Stimulated activated naive CD8-positive, alpha-beta T cell treated with anti-CD3 and anti-CD28 coated beads, Interleukin-15, amount 100 ng/mL, for 72 hours (primary cell): ENCODE measurements around the gene EIF3A.
A peak's percentile ranks its signal among the peaks of the same experiment; 100 is the strongest.

ENCODE experiments used
- ATAC-seq: fragments of 150-1000 bp; cut with Tn5 transposase; 2 replicates; pipeline ENCODE4 v1.10.0; 2021; ENCODE audit warnings: mild to moderate bottlenecking, moderate library complexity
- DNase-seq, 2 donors: peaks; one replicate each; pipeline ENCODE4 v3.0.0; 2021 to 2022
- H3K27ac Mint-ChIP-seq, 2 donors: one replicate each; pipeline ENCODE4 v1.8.0; 2022; ENCODE audit warnings: mild to moderate bottlenecking in 2 of 2, mixed read lengths in 2 of 2, moderate library complexity in 2 of 2
- H3K27me3 Mint-ChIP-seq: one replicate; pipeline ENCODE4 v1.8.0; 2022; ENCODE audit warnings: mixed read lengths
- H3K4me1 Mint-ChIP-seq: one replicate; pipeline ENCODE4 v1.8.0; 2022; ENCODE audit warnings: mild to moderate bottlenecking, mixed read lengths
- H3K4me3 Mint-ChIP-seq, 2 donors: one replicate each; pipeline ENCODE4 v1.8.0; 2022; ENCODE audit warnings: mild to moderate bottlenecking in 2 of 2, mixed read lengths in 2 of 2, moderate library complexity in 1 of 2
- H3K9me3 Mint-ChIP-seq, 2 donors: one replicate each; pipeline ENCODE4 v1.8.0; 2022; ENCODE audit warnings: mixed read lengths in 2 of 2

EIF3A gene

DNA sequence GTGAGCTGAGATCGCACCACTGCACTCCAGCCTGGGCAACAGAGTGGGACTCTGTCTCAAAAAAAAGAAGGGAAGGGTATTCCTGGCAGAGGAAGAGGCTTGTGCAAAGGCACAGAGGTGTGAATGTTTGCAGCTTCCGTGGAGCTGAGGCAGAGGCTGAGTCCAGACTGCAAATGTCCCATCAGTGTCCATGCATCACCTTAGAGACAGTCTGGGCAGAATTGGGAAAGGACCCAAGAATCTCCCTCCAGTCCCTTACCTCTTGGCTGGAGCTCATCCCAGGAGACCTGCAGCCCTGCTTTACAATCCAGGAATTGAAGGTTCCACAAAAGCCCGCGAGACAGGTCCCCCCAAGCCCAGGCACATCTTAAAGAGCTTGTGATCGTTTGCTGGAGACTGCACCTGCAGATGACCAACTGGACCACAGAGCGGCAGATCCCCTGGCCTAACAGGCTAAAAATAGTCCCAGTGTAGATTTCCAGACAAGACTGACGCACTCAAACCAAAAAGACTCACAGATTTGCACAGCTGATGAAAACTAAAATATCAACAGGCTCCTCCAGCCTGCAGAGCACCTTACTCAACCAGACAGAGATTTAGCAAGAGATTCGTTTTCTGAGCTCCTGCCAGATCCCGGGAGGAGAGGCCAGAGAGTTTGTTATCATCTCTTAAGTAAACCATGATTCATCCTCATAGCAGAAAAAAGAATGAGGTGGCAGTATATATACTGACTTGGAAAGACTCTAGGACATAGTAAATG, 74.0 kb downstream of the EIF3A start:
- no peak for ATAC-seq
- no peaks in the 10 kb centered on the region for H3K4me1 Mint-ChIP-seq
- DNase-seq: no peak
- no peaks in the 10 kb centered on the region for H3K9me3 Mint-ChIP-seq
- peak overlapping the region in 1 of 2 donors; percentile 29 for H3K27ac Mint-ChIP-seq
- H3K4me3 Mint-ChIP-seq: no peak overlapping the region
- H3K27me3 Mint-ChIP-seq: peaks cover 49% of the 10 kb centered on the region

DNA sequence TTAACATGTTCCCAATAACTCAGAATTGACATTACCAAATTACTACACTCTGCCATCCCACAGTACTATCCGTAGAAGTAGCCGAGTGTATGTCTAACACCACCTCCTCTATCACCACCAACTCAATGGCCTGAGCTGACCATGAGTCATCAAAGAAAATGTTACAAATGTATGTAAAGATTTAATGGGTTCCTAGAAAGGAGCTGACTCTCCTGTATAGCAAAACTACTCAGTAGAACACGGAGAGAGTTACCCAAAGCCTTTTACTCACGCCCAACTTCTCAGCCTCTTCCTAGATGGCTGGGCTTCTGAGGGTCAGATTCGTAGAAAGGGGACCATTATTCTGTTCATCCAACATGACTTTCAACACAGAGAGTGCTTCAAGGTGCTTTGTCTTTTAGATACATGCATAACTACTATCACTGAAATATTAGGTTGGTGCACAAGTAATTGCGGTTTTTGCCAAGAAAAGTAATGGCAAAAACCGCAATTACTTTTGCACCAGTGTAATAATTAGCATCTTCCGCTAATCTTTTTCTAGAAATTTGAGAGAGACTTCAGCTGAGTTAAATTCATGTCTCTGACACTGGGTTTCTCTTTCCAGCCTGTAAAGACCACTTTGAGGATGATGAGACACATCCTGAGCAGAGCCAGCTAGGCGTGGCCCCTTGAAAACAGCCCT, 75.1 kb downstream of the EIF3A start:
- no peak for ATAC-seq
- DNase-seq: no peak
- H3K4me1 Mint-ChIP-seq: no peaks in the 10 kb centered on the region
- peaks cover 61% of the 10 kb centered on the region for H3K27me3 Mint-ChIP-seq
- no peak overlapping the region for H3K4me3 Mint-ChIP-seq
- H3K27ac Mint-ChIP-seq: no peak overlapping the region
- H3K9me3 Mint-ChIP-seq: no peaks in the 10 kb centered on the region

DNA sequence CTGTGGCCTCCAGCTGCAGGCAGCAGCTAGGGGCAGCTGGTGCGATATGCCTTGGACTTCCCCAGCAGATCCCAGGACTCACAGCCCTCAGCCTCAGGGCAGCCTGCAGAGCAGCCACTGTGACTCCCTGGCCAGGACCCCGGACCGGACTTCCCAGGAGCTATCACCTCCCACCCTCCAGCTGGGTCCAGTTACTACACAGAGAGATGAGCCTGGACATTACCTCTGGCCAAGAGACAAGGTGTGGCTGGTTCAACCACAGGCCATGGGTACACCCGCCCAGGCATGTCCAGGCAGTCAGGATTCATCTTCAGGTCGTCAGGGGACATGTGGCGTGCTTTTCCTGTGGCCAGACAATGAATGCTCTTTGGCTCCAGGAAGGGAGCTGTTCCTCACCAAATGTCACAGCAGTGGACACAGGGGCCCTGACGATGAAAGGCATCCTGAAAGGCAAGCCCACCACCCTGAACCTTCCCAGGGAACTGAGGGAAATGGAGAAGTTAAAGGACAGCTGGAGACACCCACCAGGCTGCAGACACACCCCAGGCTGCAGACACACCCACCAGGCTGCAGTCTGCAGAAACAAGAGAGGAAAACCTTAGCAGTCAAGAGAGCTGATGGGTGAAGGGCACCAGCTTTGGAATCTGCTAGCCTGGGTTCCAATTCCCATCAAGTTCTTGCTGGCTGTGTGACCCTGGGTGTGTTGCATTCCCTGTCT, 76.9 kb downstream of the EIF3A start:
- DNase-seq (no peak), ATAC-seq (no peak)
- Mint-ChIP-seq H3K4me1 (no peaks in the 10 kb centered on the region), H3K4me3 (no peak overlapping the region), H3K27me3 (peaks cover 56% of the 10 kb centered on the region), H3K9me3 (no peaks in the 10 kb centered on the region), H3K27ac (no peak overlapping the region)

DNA sequence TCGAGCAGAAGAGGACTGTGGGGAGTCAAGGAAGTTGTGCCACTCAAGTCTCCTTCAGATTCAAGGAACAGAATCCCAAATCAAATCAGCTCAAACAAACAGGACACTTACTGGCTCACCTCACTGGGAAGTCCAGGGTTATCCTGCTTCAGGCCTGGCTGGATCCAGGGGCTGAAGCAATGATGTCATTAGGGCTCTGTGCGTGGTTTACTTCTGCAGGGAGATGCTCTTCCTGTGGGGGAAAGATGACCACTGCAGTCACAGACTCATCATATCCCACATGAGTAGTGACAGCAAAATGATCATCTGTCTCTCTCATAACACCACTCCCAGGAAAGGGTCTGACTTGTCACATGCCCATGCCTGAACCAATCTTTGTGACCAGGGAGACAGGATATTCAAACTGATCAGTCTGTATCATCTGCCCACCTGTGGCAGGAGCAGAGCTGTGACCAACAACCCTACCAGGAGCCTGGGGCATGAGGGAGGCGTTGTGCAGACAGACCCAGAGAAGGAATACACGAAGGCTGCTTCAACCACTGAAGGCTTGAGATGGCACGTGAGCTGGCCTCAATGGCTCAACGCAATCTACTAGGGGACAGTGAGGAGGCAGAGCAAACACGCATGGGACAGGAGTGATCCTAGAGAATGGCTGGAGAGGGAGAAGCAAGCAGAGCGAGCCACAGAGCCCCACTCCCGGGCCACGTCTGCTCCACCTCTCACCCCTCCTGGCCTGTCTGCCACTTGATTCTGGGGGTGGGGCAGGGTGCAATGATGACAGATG, 78.7 kb downstream of the EIF3A start:
- Mint-ChIP-seq H3K27me3 (peaks cover 58% of the 10 kb centered on the region), H3K9me3 (no peaks in the 10 kb centered on the region), H3K4me1 (no peaks in the 10 kb centered on the region), H3K4me3 (no peak overlapping the region), H3K27ac (no peak overlapping the region)
- DNase-seq: no peak
- no peak for ATAC-seq

DNA sequence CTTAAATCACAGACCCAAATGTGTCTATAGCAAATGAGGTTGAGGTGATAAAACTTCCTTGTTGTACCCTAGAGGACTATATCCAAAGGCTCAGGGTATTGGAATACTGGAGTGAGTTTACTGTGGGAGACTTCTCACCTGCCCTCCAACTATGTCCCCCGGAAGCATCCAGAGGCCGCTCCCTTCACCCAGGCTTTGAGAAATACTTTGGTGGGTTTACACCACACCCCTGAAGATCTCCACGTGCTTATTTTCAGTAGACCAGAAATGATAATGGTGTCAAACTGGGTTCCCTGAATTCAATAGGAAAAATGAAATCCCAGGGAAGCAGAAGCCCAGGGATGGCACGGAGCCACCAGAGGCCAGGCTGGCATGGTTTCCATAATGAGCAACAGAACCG, 82.4 kb downstream of the EIF3A start:
- Mint-ChIP-seq H3K27ac (no peak overlapping the region), H3K27me3 (peaks cover 58% of the 10 kb centered on the region), H3K4me1 (no peaks in the 10 kb centered on the region), H3K9me3 (no peaks in the 10 kb centered on the region), H3K4me3 (no peak overlapping the region)
- no peak for ATAC-seq
- DNase-seq: no peak

DNA sequence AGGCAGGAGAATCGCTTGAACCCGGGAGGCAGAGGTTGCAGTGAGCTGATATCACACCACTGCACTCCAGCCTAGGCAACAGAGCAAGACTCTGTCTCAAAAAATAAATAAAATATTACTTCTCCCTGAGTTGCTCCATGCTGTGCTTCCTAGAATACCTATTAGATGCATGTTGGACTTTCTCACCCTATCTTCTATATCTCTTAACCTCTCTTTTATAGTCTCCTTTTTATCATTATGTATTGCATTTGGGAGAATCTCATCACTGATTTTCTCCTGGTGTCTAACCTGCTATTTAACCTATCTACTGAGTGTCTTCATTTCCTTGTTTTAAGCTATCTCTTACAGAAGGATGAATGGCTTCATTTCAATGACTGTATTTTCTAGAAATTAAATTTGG, 83.2 kb downstream of the EIF3A start:
- Mint-ChIP-seq H3K9me3 (no peaks in the 10 kb centered on the region), H3K27me3 (peaks cover 63% of the 10 kb centered on the region), H3K4me1 (no peaks in the 10 kb centered on the region), H3K4me3 (no peak overlapping the region), H3K27ac (no peak overlapping the region)
- DNase-seq (no peak), ATAC-seq (no peak)

DNA sequence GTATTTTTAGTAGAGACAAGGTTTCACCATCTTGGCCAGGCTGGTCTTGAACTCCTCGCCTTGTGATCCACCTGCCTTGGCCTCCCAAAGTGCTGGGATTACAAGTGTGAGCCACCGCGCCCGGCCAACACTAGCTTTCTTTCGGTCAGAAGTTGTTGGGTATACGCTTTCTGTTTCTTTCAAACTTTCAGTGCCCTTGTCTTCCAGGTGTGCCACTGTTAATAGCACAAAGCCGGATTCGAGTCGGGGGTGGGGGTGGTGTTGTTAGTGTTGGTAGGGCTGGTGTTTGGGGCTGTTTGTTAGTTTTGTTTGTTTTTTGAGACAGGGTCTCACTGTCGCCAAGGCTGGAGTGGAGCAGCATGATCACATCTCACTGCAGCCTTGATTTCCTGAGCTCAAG, 84.9 kb downstream of the EIF3A start:
- no peaks in the 10 kb centered on the region for H3K4me1 Mint-ChIP-seq
- no peak overlapping the region for H3K27ac Mint-ChIP-seq
- no peaks in the 10 kb centered on the region for H3K9me3 Mint-ChIP-seq
- peaks cover 61% of the 10 kb centered on the region for H3K27me3 Mint-ChIP-seq
- no peak overlapping the region for H3K4me3 Mint-ChIP-seq
- DNase-seq (no peak), ATAC-seq (no peak)

DNA sequence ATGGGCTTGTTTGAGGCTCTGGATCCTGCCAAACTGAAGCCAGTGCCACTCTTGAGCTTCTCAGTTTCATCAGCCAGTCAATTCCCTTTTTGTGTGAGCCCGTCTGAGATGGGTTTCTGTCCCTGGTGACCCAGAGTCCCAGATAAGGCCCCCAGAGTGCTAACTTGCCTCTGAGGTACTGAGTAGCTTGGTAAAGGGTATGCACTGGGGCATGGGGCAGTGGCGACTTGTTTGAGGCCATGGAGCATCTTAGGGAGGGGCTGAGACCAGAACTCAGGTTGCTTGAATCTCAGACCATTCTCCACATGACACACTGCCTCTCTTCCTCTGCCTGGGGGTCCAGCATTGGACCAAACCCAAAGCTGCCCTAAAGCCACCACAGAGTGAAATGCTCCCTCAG, 86.3 kb downstream of the EIF3A start:
- DNase-seq: no peak
- no peak overlapping the region for H3K27ac Mint-ChIP-seq
- ATAC-seq: no peak
- H3K4me3 Mint-ChIP-seq: no peak overlapping the region
- no peaks in the 10 kb centered on the region for H3K9me3 Mint-ChIP-seq
- H3K4me1 Mint-ChIP-seq: no peaks in the 10 kb centered on the region
- H3K27me3 Mint-ChIP-seq: peaks cover 68% of the 10 kb centered on the region

DNA sequence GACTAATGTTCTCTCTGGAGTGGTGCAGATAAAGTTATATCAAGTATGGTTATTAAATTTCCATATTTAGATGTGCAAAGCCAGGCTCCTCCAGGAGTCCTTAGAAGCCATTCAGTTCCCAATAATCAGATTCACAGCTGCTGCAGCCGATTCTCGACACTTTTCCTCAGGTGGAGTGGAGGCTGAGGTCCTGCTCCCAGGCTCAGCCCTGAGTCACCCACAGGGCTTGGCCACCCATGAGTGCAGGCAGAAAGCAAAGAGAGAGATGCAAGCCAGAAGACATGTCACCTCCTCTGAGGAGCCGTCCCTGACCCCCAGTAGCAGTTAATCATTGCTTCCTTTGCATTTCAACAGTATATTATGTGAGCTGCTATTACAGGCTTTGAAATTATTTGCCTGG, 87.4 kb downstream of the EIF3A start:
- Mint-ChIP-seq H3K4me3 (no peak overlapping the region), H3K9me3 (no peaks in the 10 kb centered on the region), H3K27me3 (peaks cover 75% of the 10 kb centered on the region), H3K4me1 (no peaks in the 10 kb centered on the region), H3K27ac (no peak overlapping the region)
- ATAC-seq (no peak), DNase-seq (no peak)

DNA sequence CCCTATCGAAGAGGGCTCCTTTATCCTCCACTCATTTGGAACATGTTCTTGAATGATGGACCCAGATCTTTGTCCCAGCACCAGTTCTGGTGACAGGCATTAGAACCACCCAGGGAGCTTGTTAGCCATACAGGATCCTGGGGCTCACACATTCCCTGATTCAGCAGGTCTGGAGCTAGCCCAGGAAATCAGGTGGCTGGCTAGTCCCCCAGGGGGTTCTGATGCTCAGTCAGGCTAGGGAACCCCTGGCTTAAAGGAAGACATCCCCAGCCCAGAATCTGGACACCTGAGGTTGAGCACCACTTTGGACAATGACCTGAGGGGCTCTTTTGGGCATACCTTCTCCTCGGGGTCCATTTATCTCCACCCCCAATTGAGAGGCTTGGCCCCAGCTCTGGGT, 88.1 kb downstream of the EIF3A start:
- DNase-seq (no peak), ATAC-seq (no peak)
- H3K27me3 Mint-ChIP-seq: peaks cover 75% of the 10 kb centered on the region
- no peak overlapping the region for H3K4me3 Mint-ChIP-seq
- no peak overlapping the region for H3K27ac Mint-ChIP-seq
- no peaks in the 10 kb centered on the region for H3K9me3 Mint-ChIP-seq
- peaks cover 7% of the 10 kb centered on the region for H3K4me1 Mint-ChIP-seq

DNA sequence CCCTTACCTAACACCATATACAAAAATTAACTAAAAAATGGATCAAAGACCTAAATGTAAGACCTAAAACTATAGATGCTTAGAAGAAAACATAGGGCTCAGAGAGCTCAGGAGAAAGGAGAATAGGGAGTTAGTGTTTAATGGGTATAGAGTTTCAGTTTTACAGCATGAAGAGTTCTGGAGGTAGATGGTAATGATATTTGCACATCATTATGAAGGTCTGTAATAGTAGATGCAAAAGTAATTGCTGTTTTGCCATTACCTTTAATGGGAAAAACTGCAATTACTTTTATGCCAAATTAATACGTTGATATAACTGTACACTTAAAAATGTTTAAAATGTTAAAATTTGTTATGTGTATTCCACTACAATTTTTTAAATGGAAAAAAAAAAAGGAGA, 90.3 kb downstream of the EIF3A start:
- peaks cover 16% of the 10 kb centered on the region for H3K4me1 Mint-ChIP-seq
- H3K9me3 Mint-ChIP-seq: peaks cover 8 to 9% of the 10 kb centered on the region in 2 donors
- H3K4me3 Mint-ChIP-seq: no peak overlapping the region
- no peak overlapping the region for H3K27ac Mint-ChIP-seq
- ATAC-seq (no peak), DNase-seq (no peak)
- peaks cover 56% of the 10 kb centered on the region for H3K27me3 Mint-ChIP-seq

DNA sequence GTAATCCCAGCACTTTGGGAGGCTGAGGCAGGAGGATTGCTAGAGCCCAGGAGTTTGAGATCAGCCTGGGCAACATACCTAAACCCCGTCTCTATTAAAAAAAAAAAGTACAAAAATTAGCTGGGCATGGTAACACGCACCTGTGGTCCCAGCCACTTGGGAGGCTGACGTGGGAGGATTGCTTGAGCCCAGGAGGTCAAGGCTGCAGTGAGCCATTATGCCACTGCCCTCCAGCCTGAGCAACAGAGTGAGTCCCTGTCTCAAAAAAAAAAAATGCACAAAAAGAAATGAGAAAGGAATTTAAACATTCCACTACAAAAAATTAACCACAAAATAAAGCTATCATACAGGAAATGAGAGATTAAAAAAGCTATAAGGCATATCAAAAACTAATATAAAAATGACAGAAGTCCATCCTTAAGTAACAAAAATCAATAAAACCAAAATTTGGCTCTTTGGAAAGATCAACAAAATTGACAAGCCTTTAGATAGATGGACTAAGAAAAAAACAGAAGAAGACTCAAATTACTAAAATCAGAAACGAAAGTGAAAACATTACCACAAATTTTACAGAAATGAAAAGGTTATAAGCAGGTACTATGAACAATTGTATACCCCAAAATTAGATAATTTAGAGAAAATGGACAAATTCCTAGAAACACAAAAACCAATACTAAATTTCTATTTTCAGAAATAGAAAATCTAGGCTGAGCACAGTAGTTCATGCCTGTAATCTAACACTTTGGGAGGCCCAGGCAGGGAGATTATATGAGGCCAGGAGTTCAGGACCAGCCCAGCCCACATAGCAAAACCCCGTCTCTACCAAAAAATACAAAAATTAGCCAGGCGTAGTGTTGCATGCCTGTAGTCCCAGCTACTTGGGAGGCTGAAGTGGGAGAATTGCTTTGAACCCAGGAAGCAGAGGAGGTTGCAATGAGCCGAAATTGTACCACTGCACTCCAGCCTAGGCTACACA, 93.5 kb downstream of the EIF3A start:
- peaks cover 16% of the 10 kb centered on the region for H3K4me1 Mint-ChIP-seq
- DNase-seq: no peak
- peak overlapping the region in 1 of 2 donors; percentile 84 for H3K27ac Mint-ChIP-seq
- H3K9me3 Mint-ChIP-seq: peaks cover 16 to 21% of the 10 kb centered on the region in 2 donors
- peak; percentile 75 for ATAC-seq
- peaks cover 54% of the 10 kb centered on the region for H3K27me3 Mint-ChIP-seq
- peak overlapping the region; percentile 24 to 32 for H3K4me3 Mint-ChIP-seq

DNA sequence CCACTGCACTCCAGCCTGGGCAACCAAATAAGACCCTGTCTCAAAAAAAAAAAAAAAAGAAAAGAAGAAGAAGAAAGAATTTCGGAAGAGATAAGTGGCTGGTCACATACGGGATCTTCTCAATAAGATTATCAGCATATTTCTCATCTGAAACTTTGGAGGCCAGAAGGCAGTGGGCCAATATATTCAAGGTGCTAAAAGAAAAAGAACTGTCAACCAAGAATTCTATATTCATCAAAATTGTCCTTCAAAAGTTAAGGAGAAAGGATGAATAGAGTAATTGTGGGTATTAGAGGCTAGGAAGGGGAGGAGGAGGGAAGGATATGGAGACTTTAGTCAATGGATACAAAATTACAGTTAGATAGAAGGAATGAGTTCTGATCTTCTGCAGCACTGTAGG, 95.0 kb downstream of the EIF3A start:
- ATAC-seq: no peak
- Mint-ChIP-seq H3K27me3 (peaks cover 49% of the 10 kb centered on the region), H3K27ac (no peak overlapping the region)

More for the DNA sequence above, 95.0 kb downstream of the EIF3A start:
- Mint-ChIP-seq H3K4me3 (no peak overlapping the region), H3K9me3 (peaks cover 16 to 21% of the 10 kb centered on the region in 2 donors), H3K4me1 (peaks cover 16% of the 10 kb centered on the region)
- no peak for DNase-seq
